ENCODE measurements around the gene EFCAB6.

- TF ChIP-seq, protein P1, sequence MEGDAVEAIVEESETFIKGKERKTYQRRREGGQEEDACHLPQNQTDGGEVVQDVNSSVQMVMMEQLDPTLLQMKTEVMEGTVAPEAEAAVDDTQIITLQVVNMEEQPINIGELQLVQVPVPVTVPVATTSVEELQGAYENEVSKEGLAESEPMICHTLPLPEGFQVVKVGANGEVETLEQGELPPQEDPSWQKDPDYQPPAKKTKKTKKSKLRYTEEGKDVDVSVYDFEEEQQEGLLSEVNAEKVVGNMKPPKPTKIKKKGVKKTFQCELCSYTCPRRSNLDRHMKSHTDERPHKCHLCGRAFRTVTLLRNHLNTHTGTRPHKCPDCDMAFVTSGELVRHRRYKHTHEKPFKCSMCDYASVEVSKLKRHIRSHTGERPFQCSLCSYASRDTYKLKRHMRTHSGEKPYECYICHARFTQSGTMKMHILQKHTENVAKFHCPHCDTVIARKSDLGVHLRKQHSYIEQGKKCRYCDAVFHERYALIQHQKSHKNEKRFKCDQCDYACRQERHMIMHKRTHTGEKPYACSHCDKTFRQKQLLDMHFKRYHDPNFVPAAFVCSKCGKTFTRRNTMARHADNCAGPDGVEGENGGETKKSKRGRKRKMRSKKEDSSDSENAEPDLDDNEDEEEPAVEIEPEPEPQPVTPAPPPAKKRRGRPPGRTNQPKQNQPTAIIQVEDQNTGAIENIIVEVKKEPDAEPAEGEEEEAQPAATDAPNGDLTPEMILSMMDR (IDR thresholded peaks at IDR 0.05) = no peak
- TF ChIP-seq POLR2A (IDR thresholded peaks at IDR 0.05) = no peak
Observed at GRCh38 chr22:43532301-43533155, 279.6 kb downstream of the EFCAB6 start.
